Right ventricle myocardium inferior (tissue), 1 donor: ENCODE results near the gene DPP7. TPM values are rescaled to one million over a fixed set of nuclear protein-coding genes. Genes with fewer than 3 reads are reported as not detected.

Experiments used
- ATAC-seq: fragments of 200-7000 bp; cut with Tn5 transposase; one replicate; pipeline ENCODE4 v1.9.1; 2020; ENCODE audit warnings: mild to moderate bottlenecking, moderate library complexity
- DNase-seq: peaks from one replicate; pipeline ENCODE4 v3.0.0; 2021; ENCODE audit errors: missing footprints
- intact Hi-C: fragments of 100-400 bp; cut with DNase I; formaldehyde crosslinking; loops from one replicate; pipeline ENCODE4 v1.11.0; 2022
- total RNA-seq: library from RNA; stranded (reverse); fragmentation: NEBNext Ultra II Directional; extraction: Animal tissue kit (Norgen Biotek cat#: 25700); gene quantifications from one replicate; pipeline ENCODE4 v1.2.1, GENCODE V29; 2021
- donor health status: DM: no; HTN: yes; CAD: no; lungs with severe emphysema.

Gene DPP7
- total RNA-seq, 1 donor from 2014 or later: 143 TPM

- no peak for ATAC-seq
- DNase-seq: no peak
- intact Hi-C loops: no loop called here
Observed at GRCh38 chr9:137149942-137150616, 35.5 kb upstream of the DPP7 start.

GRCh38 chr9:137149363-137149762, 34.8 kb upstream of the DPP7 start:
- intact Hi-C loops: no loop called here
- no peak for ATAC-seq

GRCh38 chr9:137148661-137149060, 34.1 kb upstream of the DPP7 start:
- DNase-seq: peak; percentile 11
- ATAC-seq: no peak
- intact Hi-C loops: no loop called here

More at GRCh38 chr9:137149363-137149762, 34.8 kb upstream of the DPP7 start:
- DNase-seq: no peak

GRCh38 chr9:137148242-137148641, 33.7 kb upstream of the DPP7 start:
- intact Hi-C loops: no loop called here
- no peak for ATAC-seq
- DNase-seq: peak; percentile 9

GRCh38 chr9:137147793-137148160, 33.2 kb upstream of the DPP7 start:
- DNase-seq: no peak
- no peak for ATAC-seq
- intact Hi-C loops: no loop called here

- ATAC-seq (no peak), DNase-seq (peak; percentile 31)
- intact Hi-C loops: no loop called here
Observed at GRCh38 chr9:137147091-137147792, 32.7 kb upstream of the DPP7 start.

- intact Hi-C loops: no loop called here
- peak; percentile 6 for DNase-seq
- ATAC-seq: no peak
Observed at GRCh38 chr9:137146527-137146918, 32.0 kb upstream of the DPP7 start.

GRCh38 chr9:137145731-137146526, 31.4 kb upstream of the DPP7 start:
- DNase-seq: peak; percentile 15
- intact Hi-C loops: no loop called here
- no peak for ATAC-seq

- intact Hi-C loops: no loop called here
- ATAC-seq (no peak), DNase-seq (peak; percentile 20)
Observed at GRCh38 chr9:137143459-137143858, 28.9 kb upstream of the DPP7 start.

GRCh38 chr9:137141976-137142936, 27.7 kb upstream of the DPP7 start:
- peak; percentile 67 for DNase-seq
- ATAC-seq: no peak
- intact Hi-C loops: no loop called here

- ATAC-seq: no peak
- DNase-seq: peak; percentile 62
- intact Hi-C loops: no loop called here
Observed at GRCh38 chr9:137141050-137141810, 26.7 kb upstream of the DPP7 start.

GRCh38 chr9:137140151-137141012, 25.8 kb upstream of the DPP7 start:
- intact Hi-C loops: no loop called here
- DNase-seq: peak; percentile 31

GRCh38 chr9:137139468-137140150, 25.1 kb upstream of the DPP7 start:
- peak; percentile 16 for DNase-seq
- intact Hi-C loops: no loop called here
- no peak for ATAC-seq

More at GRCh38 chr9:137140151-137141012, 25.8 kb upstream of the DPP7 start:
- ATAC-seq: no peak

- intact Hi-C loops: no loop called here
- DNase-seq: peak; percentile 55
- ATAC-seq: peak; percentile 61
Observed at GRCh38 chr9:137138722-137139467, 24.4 kb upstream of the DPP7 start, which contains the start of gene GRIN1. TSS of gene GRIN1 (plus strand) at chr9:137139154. CDS start at chr9:137139487, 333 bp downstream.

GRCh38 chr9:137138058-137138721, 23.7 kb upstream of the DPP7 start:
- peak; percentile 47 for DNase-seq
- no peak for ATAC-seq
- intact Hi-C loops: no loop called here
